Choroid plexus epithelial cell (primary cell): ENCODE measurements around the gene PPP1R27.

Experiments used
- DNase-seq: peaks from one replicate; pipeline ENCODE4 v3.0.0-alpha.2; 2010; ENCODE audit warnings: low read depth
- H3K4me3 ChIP-seq: 2 replicates; pipeline ENCODE4 v1.5.1; 2011; ENCODE audit warnings: low read depth, mild to moderate bottlenecking, control low read depth, low read length, moderate library complexity
- CTCF ChIP-seq: conservative IDR thresholded peaks from 2 replicates; pipeline ENCODE4 v1.5.1; 2011; ENCODE audit warnings: low read depth, mild to moderate bottlenecking, control low read depth, inconsistent platforms, low read length, moderate library complexity

The PPP1R27 gene

GRCh38 chr17:81805707-81806460, 29.0 kb downstream of the PPP1R27 start:
- no peak for TF ChIP-seq CTCF
- DNase-seq = no peak

DNA sequence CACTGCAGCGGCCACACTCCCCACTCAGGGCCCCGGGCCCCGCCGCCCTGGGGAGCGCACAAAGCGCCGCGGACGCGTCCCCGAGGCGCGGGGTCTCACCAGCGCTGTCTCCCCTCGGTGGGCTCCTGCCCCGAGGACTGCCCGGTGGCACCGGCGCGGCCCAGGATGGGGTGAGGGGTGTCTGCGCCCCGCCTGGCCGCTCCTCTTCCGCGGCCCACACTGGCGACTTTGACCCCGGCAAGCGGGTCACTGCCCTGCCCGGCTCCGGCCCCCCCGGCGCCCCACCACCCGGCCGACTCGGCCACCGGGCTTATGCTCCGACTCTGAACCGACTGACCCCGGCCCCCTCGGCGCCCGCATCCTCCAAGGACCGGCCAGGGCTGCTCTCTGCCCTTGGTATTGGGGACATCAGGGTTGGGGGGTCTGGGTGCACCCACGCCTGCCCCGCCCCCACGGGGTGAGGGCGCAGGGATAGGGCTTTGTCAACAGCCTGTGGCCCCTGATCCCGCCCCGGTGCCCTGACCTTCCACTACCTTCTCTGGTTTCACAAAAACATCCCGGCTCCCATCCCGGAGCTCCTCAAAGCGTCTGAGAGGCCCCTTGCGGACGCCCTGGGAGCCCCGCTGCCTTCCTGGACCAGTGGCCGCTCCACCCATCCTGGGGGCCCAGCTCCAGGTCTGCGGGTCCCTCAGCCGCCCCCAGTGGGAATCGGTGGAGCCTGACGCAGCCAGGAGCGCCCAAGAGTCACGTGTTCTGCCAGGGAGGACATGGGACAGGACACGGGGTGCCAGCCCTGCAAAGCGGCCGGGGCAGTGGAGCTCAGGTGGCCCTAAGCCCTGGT, 30.1 kb downstream of the PPP1R27 start:
- no peak overlapping the region for H3K4me3 ChIP-seq
- no peak for DNase-seq
- no peak for TF ChIP-seq CTCF

More at GRCh38 chr17:81805707-81806460, 29.0 kb downstream of the PPP1R27 start:
- H3K4me3 ChIP-seq = no peak overlapping the region

GRCh38 chr17:81803728-81804558, 30.9 kb downstream of the PPP1R27 start, which contains the start of gene GCGR:
Gene GCGR (plus strand): TSS chr17:81804150. CDS start chr17:81809019, 4,869 bp downstream.
- no peak for TF ChIP-seq CTCF
- H3K4me3 ChIP-seq = no peak within 1 kb of the TSS
- no peak for DNase-seq

DNA sequence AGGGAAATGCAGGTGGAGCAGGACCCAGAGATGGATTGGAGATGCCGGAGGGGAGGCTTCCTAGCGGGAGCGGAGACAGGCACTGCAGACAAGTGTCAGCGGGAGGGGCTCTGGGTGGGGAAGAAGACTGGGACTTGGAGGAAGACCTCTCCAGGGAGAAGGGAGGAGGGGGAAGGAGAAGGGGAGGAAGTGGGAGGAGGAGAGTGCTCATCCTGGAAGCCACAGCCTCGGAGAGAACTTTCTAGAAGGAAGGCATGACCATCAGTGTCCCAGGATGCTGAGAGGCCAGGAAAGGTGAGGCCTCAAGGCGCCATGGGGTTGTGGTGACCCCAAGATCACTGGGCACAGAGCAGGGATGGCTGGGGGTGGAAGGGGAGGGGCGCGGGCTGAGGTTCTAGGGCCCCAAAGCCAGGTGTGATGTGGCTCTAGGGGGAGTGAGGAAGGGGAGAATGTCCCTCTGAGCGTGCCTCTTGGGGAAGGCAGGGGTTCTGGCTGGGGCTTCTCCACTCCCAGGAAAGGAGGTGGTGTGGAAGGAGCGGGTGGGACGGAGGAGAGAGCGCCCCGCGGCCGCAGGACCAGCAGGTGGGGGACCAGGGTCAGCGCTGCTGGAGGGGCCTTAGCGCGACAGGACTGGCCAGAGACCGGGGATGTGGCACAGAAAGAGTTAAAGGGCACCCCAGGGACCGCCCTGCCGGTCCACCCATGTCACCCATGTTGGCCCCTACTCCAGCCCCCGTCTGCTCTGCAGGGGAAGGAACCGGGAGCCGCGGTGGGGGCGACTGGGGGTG, 31.8 kb downstream of the PPP1R27 start:
- no peak for DNase-seq
- TF ChIP-seq CTCF = no peak
- H3K4me3 ChIP-seq = no peak overlapping the region

- DNase-seq = no peak
- TF ChIP-seq CTCF = no peak
- H3K4me3 ChIP-seq = no peak overlapping the region
These were observed 32.6 kb downstream of the PPP1R27 start for GRCh38 chr17:81802048-81802758.
